Measurements from ENCODE around the gene HOXA3. TPM values are rescaled to one million over a fixed set of nuclear protein-coding genes. Genes with fewer than 3 reads are reported as not detected.

Gene HOXA3
- total RNA-seq, 1 donor: 3.5 TPM

DNA sequence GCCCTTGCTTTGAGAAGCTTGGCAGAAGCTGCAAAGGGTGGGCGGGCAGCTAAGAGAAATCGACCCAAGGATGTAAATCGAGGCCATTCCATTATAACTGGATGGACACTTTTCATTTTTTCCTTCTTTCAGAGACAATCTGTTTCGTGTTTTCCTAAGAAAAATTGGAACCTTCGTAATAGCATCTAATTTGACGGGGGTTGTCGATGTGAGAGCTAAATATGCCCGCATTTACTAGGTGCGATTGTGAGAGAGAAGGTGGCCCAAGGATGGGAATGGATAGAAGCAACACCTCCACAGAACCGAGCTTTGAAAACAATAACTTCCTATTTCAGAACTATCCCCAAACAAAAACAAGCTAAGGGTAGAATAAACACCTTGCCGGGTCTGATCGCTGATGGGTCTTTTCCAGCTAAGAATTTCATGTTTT is 21.0 kb downstream of the HOXA3 start:
- no peak for DNase-seq (ENCODE audit: low read depth)

GRCh38 chr7:27130540-27131389 is 21.6 kb downstream of the HOXA3 start, which contains the start of gene HOXA4:
TSS of gene HOXA4 (minus strand) at chr7:27130757. CDS start at chr7:27130733, 24 bp downstream.
- DNase-seq (ENCODE audit: low read depth): peak; percentile 74
- TF ChIP-seq CTCF (IDR thresholded peaks at IDR 0.05; ENCODE audit: insufficient read depth, low read length): no peak

More for the DNA sequence above, 21.0 kb downstream of the HOXA3 start:
- H3K4me3 ChIP-seq (ENCODE audit: low read depth, low read length): peak overlapping the region; percentile 73
- no peak for TF ChIP-seq CTCF (IDR thresholded peaks at IDR 0.05; ENCODE audit: insufficient read depth, low read length)

DNA sequence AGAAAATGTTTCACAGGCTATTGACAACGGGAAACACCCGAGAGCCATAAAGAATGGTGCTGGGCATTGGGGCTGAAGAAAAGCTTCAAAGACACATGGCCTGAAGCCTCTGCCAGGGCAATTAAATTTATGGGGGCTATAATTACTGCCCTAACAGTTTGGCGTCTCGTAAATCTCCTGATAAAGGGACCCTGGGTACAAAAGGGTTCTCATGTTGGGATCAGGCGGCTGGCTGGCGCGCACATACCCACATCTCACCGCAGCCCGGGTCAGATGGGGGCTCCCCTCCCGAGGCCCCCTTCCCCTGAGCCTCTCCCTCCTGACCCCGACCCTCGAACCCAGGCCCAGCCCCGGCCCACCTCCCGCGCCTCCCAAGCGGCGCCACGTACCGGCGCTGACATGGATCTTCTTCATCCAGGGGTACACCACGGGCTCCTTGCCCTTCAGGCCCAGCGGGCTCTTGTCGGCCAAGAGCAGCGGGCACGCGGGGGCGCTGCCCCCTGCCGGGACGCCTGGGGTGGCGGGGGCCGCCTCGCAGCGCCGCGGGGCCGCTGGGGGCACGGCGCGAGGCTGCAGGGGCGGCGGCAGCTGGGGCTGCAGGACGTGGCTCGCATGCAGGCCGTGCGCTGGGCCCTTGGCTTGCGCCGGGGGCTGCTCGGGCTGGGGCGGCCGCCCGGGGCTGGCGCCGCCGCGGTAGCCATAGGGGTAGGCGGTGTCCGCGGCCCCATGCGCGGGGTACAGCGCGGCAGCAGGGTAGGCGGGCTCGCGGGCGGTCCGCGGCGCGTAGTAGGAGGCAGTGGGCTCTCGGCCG is 22.4 kb downstream of the HOXA3 start:
- DNase-seq (ENCODE audit: low read depth): no peak
- H3K4me3 ChIP-seq (ENCODE audit: low read depth, low read length): peak overlapping the region; percentile 65
- TF ChIP-seq CTCF (IDR thresholded peaks at IDR 0.05; ENCODE audit: insufficient read depth, low read length): peak; percentile 7

More at GRCh38 chr7:27130540-27131389, 21.6 kb downstream of the HOXA3 start, which contains the start of gene HOXA4:
- peak within 1 kb of the TSS; percentile 73 for H3K4me3 ChIP-seq (ENCODE audit: low read depth, low read length)

- DNase-seq (ENCODE audit: low read depth): no peak
- no peak for TF ChIP-seq CTCF (IDR thresholded peaks at IDR 0.05; ENCODE audit: insufficient read depth, low read length)
Observed at GRCh38 chr7:27128776-27129728, 23.3 kb downstream of the HOXA3 start.

GRCh38 chr7:27128034-27128433 is 24.3 kb downstream of the HOXA3 start:
- H3K4me3 ChIP-seq (ENCODE audit: low read depth, low read length): no peak overlapping the region
- no peak for TF ChIP-seq CTCF (IDR thresholded peaks at IDR 0.05; ENCODE audit: insufficient read depth, low read length)
- peak; percentile 59 for DNase-seq (ENCODE audit: low read depth)

More at GRCh38 chr7:27128776-27129728, 23.3 kb downstream of the HOXA3 start:
- H3K4me3 ChIP-seq (ENCODE audit: low read depth, low read length): peak overlapping the region; percentile 65

Data from fibroblast of the aortic adventitia (primary cell).